ENCODE measurements around the gene RRP36.

Gene RRP36

DNA sequence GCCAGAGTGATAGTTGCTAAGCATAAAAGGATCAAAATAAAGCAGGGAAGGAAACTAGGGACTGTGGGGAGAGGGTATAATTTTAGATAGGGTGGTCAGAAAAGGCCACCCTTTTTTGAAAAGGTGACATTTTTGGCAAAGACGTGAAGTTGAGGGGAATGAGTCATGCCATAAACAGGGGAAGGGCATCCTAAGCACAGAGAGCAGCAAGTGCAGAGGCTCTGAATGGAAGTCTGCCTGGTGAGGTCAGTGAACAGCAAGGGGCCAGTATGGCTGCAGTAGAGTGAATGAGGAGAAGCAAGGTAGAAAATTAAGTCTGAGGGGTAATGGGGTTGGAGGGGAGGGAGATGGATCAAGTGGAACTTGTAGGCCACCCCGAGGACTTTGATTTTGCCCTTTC lies 40.4 kb downstream of the RRP36 start:
- no peak for DNase-seq (ENCODE audit: low read depth in 3 of 3, low spot score in 1 of 3)

DNA sequence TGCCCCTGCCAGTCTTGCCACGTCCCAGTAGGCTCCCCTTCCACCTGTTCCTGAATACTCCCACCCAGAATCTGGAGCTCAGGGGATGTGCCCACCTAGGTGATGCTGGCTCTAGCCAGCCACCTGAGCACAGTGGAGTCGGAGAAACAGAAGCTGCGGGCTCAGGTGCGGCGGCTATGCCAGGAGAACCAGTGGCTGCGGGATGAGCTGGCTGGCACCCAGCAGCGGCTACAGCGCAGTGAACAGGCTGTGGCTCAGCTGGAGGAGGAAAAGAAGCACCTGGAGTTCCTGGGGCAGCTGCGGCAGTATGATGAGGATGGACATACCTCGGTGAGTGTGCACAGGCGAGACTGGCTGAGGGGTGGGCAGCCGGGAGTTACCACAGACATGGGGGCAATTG lies 41.4 kb downstream of the RRP36 start:
- DNase-seq (ENCODE audit: low read depth in 3 of 3, low spot score in 1 of 3) = no peak

DNA sequence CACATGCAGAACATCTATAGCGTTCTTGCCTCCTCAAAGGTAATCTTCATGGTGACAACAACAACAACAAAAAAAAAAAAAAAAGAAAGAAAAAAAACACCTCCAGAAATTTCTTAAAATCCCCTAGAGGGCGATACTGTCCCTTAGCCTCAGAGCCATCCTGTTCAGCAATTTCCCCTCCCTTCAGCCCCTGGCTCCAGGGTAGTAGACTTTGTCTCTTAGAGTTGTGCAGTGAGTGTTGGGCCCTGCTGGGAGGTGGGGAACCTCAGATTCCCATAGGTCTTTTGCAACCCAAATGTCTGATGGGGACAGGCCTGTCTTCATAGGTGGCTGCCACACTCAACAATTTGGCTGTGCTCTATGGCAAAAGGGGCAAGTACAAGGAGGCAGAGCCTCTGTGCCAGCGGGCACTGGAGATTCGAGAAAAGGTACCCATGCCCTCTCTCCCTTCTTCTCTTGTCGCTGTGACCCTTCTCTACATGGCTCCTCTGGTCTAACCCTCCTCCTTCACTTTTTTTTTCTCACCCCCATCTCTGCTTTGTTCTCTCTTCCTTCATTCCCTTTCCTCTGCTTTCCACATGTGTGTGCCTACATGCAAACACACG lies 48.7 kb downstream of the RRP36 start:
- no peak for DNase-seq (ENCODE audit: low read depth in 3 of 3, low spot score in 1 of 3)

DNA sequence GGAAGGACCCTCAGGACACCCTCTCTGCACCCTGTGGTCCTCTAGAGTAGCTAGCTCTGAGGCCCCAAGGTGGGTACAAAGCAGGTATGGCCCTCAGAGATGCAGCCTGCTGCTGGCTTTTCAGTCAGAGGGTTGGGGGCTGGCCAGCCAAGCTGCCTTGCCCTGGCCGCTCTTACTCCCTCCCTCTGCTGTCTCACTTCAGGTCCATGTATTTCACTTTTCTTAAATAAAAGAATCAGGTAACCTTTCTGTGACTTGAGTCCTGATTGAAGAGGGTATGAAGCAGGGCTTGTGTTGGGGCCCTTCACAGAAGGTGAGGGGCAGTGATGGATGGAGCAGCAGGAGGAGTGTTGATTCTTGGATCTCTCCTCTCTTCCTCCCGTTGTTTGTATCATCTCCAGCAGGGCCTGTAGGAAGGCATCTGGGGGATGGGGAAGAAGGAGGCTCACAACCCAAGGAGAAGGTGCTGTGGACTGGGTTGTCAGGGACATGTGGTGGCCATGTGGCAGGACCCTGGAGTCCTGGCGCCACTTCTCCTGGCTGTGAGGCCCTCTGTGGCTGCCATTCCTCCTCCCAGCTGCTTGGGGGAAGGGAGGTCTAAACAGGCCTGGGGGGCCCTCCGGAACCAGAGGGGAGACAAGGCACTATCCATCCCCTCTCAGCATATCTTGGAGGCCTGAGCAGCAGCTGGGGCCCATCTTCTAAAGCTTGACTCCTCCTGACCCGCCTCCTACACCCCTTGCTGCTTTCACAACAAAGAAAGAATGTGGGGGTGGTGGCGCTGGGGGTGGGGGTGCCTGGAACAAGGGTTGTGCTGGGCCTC lies 53.6 kb downstream of the RRP36 start:
- no peak for DNase-seq (ENCODE audit: low read depth in 3 of 3, low spot score in 1 of 3)

DNA sequence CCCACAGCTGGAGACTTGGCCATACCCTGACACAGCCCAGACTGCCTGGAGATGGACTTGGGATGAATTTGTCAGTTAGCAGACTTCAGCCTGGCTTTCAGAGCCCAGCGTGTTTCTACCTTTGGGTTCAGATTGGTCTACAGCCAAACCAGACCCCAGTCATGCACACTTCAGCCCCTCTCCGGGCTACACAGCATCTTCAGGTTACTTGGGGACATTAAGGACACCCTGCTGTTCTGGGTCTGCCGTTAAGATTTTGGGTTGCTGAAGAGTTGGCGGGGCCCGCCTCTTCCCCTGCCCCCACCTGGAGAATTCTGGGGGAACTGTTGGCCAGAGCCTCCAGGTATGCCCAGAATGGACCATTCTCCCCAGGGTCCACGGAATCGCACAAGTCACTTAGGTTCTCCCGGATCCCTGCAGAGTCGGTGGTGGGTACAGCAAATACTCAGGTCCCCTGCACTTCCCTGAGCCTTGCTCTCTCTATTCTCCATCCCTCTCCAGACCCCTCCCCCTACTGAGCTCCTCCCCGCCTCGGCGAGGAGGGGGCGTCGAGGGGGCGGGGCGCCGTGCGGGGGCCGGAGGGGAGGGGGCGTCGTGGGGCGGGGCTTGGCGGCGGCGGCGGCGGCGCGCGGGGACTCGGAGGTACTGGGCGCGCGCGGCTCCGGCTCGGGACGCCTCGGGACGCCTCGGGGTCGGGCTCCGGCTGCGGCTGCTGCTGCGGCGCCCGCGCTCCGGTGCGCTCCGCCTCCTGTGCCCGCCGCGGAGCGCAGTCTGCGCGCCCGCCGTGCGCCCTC lies 54.4 kb downstream of the RRP36 start, which contains the start of gene PTK7:
TSS of gene PTK7 (plus strand) at position 645 of the 794 bp plus-strand sequence. CDS start 175 bp downstream, outside the sequence.
- peak in 1 of 3 donors; percentile 29 for DNase-seq (ENCODE audit: low read depth in 3 of 3, low spot score in 1 of 3)

DNA sequence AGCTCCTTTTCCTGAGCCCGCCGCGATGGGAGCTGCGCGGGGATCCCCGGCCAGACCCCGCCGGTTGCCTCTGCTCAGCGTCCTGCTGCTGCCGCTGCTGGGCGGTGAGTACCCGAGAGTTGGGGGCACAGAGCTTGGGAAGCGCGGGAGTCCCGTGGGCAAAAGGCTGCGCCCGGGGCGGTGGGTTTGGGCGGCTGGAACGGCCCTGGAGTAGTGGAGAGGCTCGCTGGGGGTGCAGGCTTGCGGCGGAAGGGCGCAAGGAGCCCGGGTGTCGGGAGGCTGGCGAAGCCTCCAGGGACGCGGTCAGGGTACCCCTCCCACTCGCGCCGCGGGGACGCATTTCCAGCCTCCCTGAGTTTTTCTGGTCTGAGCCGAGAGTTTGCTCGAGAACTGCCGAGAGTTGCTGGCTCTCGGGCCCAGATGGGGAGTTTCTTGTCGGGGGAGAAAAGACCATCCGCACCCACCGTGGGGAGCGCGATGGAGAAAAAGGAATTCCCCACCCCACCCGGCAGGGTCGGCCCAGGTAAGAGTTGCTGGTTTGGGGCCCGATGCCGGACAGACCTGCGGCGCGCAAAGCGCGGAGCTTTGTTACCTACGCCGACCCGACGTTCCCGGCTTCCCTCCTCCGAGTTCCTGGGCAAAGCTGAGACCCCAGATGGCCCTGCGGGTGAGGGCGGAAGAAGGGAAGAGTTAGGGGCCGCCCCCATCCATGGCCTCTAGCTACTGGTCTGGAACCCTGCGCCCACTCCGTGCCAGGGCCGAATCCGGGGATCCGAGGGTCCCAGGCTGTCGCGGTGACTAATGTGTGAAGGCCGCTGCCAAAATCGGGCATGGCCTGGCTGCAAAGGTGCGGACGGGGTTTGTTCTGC lies 55.3 kb downstream of the RRP36 start:
- no peak for DNase-seq (ENCODE audit: low read depth in 3 of 3, low spot score in 1 of 3)

DNA sequence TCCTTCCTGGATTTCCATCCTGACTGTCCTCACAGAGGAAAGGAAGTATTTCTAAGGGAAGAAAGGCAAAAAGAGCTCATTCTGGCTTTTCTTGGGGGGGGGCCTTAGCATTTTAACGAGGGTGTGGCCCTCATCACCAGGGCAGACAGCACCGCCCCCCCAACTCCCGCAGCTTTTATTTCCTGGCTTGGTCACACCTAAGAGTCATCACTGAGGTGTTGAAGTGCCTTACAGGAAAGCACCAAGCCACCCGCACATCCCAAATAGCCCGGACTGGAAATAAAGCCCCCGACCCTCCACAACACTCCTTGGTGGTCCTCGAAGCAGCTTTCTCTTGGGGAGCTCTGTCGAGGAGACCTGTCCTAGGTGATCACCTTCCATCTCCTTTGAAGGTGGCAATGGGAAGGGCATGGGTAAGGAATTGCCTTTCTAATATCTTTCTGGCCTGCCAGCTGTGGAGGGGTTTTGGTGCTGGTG lies 55.9 kb downstream of the RRP36 start:
- no peak for DNase-seq (ENCODE audit: low read depth in 3 of 3, low spot score in 1 of 3)

DNA sequence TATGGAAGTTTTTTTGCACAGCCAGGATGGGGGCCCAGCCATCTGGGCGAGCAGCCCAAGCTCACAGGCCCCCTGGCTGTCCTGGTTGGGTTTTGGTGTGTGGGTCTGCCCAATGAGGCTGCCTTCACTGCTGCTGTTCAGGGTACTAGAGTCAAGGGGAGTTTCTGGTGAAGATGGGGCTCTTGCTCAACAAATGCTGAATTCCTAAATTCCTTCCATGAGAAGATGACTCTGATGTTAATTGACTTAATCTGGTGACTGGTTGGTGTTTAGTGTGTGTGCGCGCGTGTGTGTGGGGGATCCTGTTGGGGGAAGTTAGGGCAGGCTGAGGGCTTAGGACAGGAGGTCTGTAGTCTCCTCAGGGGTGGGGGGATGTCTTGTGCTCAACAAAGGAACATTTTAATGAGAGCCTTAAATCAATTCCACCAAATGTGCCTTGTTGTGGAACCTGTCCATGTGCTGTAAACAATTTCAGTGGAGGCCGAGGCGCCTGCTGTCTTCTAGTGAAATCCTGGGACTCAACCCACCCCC lies 56.6 kb downstream of the RRP36 start:
- DNase-seq (ENCODE audit: low read depth in 3 of 3, low spot score in 1 of 3) = no peak

DNA sequence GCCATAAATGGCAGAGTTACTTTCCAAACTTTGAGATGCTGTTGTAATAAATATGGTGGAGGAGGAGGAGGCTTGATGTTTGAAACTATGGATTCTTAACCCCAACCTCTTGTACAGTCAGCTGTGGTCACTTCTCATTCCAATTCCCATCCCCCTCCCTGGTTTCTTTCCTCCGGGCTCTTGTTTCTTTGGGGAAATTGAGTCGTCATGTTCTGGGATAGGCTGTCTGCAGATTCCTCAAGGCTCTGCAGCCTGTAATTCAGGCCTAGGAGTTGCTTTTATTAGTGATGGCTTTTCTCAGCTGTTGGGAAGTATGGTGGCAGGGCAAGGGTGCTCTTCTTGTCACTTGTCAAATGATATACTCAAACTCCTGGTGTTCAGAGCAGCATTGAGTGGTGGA lies 57.3 kb downstream of the RRP36 start:
- no peak for DNase-seq (ENCODE audit: low read depth in 3 of 3, low spot score in 1 of 3)

Measured in stimulated activated CD4-positive, alpha-beta T cell treated with anti-CD3 and anti-CD28 coated beads, TNF-alpha, amount 100 ng/mL, for 1 hour (primary cell).